Activated CD8-positive, alpha-beta memory T cell treated with anti-CD3 and anti-CD28 coated beads, Interleukin-2, amount 50 U/mL, for 24 hours (primary cell): Measurements from ENCODE around the gene LYSMD4.

Source experiments
- DNase-seq: peaks from one replicate; pipeline ENCODE4 v3.0.0-alpha.2; 2020; ENCODE audit errors: extremely low read depth

The LYSMD4 gene

DNA sequence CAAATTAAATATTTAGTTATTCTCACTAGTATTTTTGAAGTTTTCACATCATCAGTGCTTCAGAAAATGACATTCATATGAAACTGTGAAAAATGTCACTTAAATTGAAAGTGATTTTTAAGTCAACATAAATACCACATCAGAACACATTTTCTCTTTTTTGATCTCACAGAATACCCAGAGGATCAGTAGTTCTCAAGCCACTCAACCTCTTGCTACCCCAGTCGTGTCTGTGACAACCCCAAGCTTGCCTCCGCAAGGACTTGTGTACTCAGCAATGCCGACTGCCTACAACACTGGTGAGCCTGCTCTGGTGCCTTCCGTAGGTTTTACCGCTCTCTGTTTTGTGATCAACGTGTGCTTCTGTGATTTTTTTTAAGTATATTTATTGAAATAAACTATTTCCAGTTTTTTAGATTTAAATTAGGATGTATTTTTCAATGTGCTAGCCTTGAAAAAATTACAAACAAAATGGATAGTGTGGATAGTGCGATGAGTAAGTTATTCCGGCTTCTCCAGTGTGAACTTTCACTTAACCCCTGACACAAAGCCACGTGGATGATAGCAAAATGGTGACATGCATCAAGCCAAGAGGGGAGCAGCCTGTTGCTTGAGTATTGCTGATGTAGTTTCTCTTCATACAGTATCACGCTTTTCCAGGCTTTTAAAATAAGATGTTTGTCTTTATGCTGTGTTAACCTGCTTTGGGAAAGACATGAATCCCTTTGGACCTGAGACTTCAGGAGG, 26.5 kb downstream of the LYSMD4 start:
- DNase-seq: no peak

DNA sequence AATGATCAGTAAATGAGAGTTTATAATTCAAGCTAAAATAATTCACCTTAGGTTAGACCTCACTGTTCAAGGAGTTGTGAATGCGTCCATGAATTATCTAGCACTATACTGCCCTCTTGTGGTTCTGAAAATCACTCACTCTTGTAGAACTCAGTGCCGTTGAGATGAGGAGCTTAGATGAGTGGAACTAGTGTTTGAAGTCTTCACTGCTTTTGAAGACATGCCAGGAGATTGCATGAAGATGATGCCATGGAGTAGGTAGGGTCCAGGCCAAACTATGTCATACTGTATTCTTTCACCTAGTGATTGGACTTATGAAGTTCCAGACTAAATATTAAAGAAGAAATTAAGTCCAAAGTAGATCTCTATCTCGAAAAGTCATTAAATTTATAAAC, 28.8 kb downstream of the LYSMD4 start:
- no peak for DNase-seq

DNA sequence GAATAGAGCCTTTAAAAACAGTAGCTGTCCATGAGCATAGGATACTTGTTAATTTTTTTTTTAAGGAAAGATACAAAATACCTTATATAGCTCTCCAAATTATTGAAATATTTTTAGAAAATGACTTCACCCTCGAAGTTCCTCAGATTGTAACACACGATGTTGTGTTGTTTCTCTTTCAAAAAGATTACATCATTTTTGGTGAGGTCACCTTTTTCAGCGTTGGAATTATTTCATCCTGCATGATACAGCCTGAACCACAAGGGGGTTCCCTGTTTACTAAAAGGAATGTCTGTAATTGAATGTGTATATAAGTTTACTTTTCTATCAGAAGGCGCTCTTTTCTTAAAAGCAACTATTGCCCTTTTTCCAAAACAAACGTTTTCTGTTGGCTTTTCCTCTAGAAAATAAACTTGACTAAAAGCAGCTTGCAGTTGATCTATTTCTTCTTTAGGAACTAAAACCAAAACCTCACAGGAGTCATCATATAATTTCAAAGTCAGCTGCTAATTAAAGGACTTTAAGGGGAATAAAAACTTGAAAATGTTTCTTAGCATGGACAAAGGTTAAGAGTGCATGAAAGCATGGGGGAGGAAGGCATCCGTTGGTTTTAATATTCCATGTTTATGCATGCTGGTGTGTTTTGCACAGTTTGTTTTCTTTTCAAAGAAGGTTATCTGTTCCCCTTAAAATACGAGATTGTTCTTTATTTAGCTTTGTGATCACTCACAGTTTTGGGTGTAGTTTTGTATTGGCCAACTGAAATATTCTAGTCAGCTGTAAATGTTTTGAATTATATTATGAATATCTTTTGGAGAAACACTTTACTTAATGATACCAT, 29.4 kb downstream of the LYSMD4 start:
- DNase-seq: no peak

DNA sequence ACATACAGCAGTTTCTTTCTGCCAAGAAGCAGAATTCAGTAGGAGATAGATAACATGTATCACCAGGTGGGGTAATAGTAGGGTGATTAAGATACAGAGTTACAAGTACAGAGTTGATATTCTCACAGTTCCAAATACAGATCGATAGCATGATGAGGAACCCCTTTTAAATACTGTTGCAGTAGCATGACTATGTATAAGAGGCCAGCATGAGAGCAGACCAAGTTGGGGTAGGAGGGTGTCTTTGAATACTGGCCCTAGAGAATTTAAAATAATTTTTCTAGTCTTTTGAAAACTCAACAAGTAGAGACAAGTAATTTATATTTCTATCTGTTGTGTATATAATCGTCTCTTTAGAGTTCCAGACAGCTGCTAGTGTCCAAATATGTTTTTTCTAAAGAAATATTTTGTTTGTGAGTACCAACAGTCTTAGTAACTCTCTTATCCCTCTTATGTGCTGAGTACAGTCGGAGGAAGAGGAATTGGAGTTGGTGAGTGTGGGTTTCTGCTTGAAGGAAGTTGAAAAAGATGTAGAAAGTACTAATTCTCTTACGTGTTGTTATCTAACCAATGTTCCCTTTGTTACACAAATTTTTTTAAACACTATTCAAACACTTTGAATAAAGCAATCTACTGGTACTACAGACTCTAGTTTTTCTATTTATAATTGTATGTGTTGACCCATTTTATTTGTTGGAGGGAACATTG, 30.2 kb downstream of the LYSMD4 start:
- no peak for DNase-seq

DNA sequence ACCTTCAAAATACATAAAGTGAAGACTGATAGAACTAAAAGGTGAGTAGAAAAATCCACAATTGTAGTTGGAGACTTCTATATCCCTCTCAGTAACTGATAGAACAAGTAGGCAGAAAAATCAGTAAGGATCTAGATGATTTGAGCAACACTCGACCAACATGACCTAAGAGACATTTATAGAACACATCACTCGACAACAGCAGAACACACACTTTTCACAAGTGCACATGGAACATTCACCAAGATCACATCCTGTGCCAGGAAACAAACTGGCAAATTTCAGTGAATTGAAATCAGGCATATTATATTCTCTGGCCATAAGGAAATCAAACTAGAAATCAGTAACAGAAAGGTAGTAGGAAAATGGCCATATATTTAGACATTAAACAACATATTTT, 37.1 kb downstream of the LYSMD4 start:
- no peak for DNase-seq

DNA sequence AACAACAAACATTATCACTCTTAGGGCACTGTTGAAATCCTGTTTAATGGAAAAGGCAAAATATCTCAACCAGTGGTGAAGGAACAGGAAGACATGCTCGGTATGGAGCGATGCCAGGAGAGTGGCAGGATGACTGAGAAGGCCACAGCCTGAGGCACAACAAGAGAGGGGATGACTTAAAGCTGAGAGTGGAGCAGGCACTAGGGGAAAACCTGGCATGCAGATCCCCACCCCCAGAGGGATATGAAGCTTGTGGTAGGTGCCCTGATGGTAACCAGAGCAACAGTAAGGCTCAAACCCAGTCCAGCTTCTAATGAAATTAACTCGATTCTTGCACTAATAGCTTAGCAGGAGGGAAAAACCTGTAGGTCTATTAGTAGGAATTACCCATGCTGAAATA, 40.4 kb downstream of the LYSMD4 start:
- DNase-seq: no peak

DNA sequence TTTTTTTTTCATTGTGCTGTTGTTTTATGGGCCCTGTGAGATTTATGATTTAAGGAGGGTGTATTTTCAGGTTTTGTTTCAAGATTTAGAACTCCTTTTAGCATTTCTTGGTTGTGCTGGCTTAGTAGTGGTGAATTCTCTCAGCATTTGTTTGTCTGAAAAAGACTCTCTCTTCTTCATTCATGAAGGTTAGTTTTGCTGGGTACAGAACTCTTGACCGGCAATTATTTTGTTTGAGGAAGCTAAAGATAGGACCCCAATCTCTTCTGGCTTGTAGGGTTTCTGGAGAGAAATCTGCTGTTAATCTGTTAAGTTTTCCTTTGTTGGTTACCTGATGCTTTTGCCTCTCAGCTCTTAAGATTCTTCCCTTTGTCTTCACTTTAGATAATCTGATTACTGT, 46.9 kb downstream of the LYSMD4 start:
- no peak for DNase-seq

DNA sequence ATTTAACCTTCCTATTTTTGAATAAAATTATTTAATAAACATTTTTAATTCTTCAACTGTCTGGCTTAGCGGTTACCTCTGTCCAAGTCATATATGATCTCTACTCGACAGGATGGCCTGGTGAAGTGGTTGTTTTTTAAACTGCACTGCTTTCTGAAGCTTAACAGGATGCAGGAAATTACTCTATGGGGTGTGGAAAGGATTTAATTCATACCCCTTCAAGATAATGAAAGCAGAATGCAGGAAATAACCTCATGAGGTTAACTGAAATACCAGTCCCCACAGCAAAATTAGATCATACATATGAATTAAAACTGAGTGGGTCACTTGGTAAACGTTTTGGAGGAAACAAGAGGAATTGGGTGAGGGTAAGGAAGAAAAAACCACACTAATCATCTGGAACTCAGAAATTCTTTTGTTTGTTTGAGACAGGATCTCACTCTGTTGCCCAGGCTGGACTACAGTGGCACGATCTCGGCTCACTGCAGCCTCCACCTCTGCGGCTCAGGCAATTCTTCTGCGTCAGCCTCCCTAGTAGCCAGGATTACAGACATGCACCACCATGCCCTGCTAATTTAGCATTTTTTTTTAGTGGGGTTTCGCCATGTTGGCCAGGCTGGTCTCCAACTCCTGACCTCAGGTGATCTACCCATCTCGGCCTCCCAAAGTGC, 50.1 kb downstream of the LYSMD4 start:
- DNase-seq: no peak

DNA sequence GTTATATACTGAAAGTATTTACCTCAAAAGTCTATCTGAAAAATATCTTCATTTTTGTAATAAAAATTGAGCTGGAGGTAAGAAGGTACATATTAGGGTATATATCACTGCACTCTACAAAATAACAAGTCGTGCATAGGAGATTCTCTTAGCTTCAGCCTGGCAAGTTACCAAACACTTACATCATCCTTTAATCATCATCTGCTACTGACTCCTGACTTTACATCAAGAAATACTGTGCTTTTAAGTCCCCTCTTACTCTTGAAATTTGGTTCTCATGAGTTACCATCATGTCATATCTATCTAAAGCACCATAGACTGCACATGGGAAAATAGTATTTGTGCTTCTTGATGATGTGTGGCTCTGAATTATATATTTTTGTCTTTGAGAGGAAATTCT, 50.8 kb downstream of the LYSMD4 start:
- no peak for DNase-seq

DNA sequence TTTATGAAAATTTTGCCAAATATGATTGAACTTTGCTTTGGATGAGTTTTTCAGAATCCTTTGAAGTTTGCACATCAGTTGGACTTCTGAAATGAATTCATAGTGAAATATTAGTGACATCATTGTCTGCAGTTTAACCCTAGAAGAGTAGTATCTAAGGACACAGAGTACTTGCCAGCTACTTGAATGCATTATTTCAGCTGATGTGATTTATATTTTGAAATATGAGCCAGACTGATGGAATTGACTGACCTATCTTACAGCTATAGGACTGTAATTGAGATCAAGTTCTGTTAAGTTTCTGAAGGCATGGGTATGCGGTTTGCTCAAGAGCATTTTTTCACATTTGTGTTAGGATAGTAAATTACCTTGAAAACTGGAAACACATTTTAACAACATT, 51.2 kb downstream of the LYSMD4 start:
- DNase-seq: no peak

DNA sequence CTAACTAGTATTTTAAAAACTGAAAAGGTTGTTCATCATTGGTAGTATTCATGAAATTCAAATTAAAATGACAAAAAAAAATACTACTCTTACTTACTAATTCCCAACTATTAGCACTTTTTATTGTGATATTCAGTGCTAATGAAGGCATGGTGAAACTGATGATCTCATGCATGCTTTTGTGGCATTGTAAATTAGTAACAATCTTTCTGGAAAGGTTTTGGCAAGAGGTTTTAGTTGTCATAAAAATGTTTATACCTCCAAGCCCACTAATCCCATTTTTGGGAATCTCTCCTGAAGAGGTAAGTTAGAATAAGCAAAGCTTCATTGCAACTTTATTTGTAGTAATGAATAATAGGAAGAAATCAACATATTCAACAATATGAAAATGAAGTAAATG, 53.0 kb downstream of the LYSMD4 start:
- DNase-seq: no peak

DNA sequence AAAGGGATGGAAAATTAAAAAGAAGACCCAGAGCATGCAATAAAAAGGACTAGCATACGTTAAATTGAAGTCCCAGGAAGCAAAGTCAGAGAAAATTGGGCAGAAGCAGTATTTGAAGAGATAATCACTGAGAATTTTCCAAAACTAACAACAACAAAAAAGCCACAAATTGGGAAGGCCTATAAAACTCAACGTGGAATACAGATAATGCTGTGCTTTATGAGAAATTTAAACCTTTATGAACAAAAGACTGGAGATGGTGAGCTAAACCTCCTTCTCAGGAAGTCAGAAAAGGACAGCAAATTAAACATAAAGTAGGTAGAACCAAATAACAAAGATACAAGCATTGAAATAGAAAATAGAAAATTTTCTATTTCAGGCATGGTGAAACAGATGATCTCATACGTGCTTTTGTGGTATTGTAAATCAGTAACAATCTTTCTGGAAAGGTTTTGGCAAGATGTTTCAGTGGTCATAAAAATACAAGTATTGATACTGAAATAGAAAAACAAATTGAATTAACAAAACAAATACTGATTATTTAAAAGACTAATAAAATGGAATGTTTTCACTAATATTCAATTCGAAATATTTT, 55.6 kb downstream of the LYSMD4 start:
- no peak for DNase-seq
